ENCODE data around the gene GNB4. TPM values are rescaled to one million over a fixed set of nuclear protein-coding genes. Genes with fewer than 3 reads are reported as not detected.

Gene GNB4
- total RNA-seq, 1 experiment from 2014 or later, result 21.6 TPM

DNA sequence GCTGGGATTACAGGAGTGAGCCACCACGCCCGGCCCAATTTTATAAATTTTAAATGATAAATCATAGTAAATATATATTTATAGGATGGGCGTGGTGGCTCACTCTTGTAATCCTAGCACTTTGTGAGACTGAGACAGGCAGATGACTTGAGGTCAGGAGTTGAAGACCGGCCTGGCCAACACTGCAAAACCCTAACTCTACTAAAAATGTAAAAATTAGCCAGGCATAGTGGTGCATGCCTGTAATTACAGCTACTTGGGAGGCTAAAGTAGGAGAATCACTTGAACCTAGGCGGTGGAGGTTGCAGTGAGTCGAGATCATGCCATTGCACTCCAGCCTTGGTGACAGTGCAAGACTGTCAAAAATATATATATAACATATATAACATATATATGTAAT, 77.3 kb downstream of the GNB4 start:
- no peak for DNase-seq (ENCODE audit: extremely low read depth, low read depth)

GRCh38 chr3:179369621-179370020, 81.6 kb downstream of the GNB4 start:
- DNase-seq (ENCODE audit: extremely low read depth, low read depth), result no peak

DNA sequence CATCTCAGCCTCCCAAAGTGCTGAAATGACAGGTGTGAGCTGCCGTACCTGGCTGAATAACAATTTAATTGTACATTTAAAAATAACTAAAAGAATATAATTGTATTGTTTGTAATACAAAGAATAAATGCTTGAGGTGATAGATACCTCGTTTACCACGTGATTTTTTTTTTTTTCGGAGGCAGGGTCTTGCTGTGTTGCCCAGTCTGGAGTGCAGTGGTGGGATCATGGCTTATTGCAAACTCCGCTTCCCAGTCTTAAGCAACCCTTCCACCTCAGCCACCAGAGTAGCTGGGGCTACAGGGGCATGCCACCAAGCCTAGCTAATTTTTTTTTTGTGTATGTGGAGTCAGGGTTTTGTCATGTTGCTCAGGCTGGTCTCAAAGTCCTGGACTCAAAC, 87.9 kb downstream of the GNB4 start:
- DNase-seq (ENCODE audit: extremely low read depth, low read depth), result no peak

DNA sequence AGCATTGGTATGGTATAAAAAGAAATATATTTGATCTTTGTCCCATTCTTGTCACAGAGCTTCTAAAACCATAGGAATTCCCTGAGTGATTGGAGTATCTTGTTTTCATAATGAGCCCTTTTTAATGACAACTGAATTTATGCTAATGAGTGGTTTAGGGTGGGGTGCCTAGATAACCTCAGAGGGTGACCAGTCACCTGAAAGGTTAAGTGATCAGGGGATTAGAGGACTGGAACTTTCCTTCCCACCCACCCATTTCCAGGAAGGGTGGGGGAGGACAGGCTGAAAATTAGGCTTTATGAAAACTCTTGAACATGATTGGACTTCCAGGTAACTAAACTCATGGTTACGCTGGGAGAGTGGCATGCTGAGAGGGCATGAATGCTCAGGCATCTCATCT, 95.3 kb downstream of the GNB4 start:
- DNase-seq (ENCODE audit: extremely low read depth, low read depth), result no peak

DNA sequence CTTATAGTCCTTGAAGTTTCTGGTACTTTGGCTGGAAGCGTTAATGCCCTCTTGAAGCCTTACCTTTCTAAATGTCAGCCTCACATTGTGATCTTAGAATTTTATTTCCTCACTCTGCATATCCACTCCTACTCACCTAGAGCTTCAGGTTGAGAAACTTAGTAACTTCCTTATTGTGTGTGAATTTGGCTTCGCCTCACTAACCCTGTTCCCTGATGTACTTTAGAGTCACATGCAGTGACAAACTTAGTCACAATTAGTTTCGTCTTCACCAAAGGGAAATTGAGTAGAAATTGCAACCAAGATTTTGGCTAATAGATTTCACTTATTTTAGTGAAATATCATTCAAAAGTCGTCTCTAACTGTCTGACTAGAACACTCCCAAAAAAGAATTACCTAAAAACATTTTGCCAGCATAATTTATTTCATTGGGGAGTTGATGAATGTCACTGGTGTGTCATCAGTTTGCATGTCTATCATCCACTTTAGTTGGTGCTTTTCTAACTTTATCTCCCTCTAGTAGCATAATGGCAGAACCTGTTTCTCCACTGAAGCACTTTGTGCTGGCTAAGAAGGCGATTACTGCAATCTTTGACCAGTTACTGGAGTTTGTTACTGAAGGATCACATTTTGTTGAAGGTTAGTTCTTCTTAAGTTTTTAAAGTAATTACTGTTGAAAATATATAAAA, 102.8 kb downstream of the GNB4 start:
- no peak for DNase-seq (ENCODE audit: extremely low read depth, low read depth)

DNA sequence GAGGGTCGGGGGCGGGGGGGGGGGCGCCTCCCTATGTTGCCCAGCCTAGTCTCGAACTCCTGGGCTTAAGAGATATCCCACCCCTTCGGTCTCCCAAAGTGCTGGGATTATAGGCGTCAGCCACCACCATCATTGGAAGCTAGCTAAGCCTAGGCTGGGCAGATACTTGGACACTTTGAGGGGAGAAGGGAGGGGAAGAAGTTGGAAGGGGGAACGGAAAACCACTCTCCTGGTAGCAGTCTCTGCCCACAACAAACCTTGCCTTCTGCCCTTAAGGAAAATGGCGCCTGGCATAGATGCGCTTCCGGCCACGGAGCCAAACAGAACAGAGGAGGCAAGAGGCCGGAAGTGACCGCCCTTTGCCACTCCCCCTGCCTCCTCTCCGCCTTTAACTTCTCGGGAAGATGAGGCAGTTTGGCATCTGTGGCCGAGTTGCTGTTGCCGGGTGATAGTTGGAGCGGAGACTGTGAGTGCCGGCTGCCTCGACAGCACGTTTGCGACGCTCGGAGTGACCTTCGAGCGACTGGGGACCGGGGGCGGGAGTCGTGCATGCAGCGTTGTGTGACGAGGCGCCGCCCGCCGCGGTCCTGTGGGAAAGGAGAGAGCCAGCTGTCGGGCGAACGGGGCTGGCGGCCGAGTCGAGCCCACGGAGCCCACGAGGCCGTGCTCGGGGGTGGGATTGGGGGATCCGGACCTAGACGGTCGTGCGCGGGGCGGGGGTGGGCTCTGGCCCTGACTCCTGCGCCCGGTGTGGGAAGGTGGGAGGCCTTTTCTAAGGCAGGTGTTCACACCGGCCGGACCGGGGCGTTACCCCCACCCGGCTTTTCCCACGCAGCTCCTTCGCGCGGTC, 103.7 kb downstream of the GNB4 start, which contains the start of gene MFN1:
Gene MFN1, plus strand, starts transcription at position 365 of the 850 bp plus-strand sequence. CDS start 1,143 bp downstream, outside the sequence.
- DNase-seq (ENCODE audit: extremely low read depth, low read depth), result peak; percentile 86

Small RNA genes lying within 50 kb of the gene (small RNA-seq; reads per million reads assigned to genes)
- gene AC007620.1, result 0 reads per million in 2 experiments

Other genes with a start within 250 kb of the GNB4 start
- gene KCNMB3, start 200.4 kb downstream of the GNB4 start, total RNA-seq (2014; rRNA removed; shearing (Covaris generic)), result 0.92 and 1.9 TPM in 2 replicates
- 49.0 and 51.0 TPM in 2 replicates for gene ZNF639, start 128.4 kb downstream of the GNB4 start, total RNA-seq (2014; rRNA removed; shearing (Covaris generic))
- gene MFN1, start 103.8 kb downstream of the GNB4 start, total RNA-seq (2014; rRNA removed; shearing (Covaris generic)), result 37.2 and 42.4 TPM in 2 replicates
- gene ACTL6A, start 111.5 kb upstream of the GNB4 start, total RNA-seq (2014; rRNA removed; shearing (Covaris generic)), result 77.9 and 85.0 TPM in 2 replicates
- gene MRPL47, start 153.2 kb upstream of the GNB4 start, total RNA-seq (2014; rRNA removed; shearing (Covaris generic)), result 60.4 and 68.1 TPM in 2 replicates
- gene NDUFB5, start 153.3 kb upstream of the GNB4 start, total RNA-seq (2014; rRNA removed; shearing (Covaris generic)), result 168 and 203 TPM in 2 replicates
- gene USP13, start 201.6 kb upstream of the GNB4 start, total RNA-seq (2014; rRNA removed; shearing (Covaris generic)), result 4.4 and 8.1 TPM in 2 replicates